Amniotic stem cell (primary cell): Measurements from ENCODE around the gene PRKD1.
"Not testable (repeated sequence)": the region's sequence is repeated elsewhere in the genome, so short reads cannot be mapped to it uniquely, and the experiment has no call there.

Experiments
- DNase-seq: peaks from one replicate; lab custom pipeline; 2025; lab: John Stamatoyannopoulos, UW

The PRKD1 gene

GRCh38 chr14:29900609-29901350 is 26.9 kb downstream of the PRKD1 start:
- no peak for DNase-seq

DNA sequence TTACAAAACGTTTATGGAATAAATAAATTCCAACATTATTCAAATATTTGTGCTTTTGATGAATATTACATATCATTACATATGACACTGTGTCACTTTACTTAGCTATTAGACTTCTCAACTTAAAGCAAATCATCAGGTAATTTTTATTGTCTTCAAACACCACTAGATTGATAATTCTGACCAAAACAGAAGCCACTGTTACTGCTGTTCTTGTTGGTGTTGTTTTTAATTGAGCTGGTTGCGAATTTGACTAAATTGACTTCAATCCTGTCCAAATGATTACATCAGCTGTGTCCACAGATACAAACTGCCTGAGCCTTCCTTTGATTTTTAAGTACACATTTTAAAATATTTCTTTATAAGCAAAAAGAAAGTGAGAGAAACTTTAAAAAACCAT is 29.2 kb downstream of the PRKD1 start:
- DNase-seq: no peak

DNA sequence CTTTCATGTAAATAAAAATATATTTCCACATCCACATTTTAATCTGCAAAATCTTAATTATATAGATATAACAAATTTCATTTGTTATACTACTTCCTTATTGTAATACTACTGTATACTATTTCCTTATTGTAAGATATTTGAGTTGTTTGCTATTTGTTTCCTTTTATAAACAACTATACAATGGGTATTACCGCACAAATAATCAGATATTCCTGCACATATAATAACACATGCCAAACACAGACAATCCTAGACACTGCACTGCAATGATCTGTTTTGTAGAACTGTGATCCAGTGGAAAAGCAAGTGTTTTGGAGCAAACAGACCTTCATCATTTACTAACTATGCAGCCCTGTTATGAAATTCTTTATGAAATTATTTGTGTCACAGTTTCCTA is 30.5 kb downstream of the PRKD1 start:
- DNase-seq: no peak

DNA sequence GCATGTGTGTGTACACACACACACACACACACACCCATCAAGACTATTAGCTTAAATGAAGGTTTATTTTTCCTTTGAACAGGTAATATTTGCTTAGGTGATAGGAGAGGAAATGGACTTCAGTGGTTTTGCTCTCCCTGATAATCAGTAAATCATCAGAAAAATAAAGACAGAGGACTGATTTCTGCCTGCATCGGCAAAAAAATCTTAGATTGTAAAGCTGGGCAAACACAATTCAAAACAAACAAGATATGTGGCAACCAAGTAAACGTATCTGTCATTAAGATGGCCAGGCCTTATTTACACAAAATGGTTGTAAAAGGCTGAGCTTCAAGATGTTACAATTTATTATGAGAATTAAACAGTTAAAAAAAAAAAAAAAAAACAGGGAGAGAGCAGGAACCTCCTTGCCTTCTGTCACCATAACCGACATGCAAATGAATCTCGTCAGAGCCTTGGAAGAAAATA is 31.3 kb downstream of the PRKD1 start:
- no peak for DNase-seq

DNA sequence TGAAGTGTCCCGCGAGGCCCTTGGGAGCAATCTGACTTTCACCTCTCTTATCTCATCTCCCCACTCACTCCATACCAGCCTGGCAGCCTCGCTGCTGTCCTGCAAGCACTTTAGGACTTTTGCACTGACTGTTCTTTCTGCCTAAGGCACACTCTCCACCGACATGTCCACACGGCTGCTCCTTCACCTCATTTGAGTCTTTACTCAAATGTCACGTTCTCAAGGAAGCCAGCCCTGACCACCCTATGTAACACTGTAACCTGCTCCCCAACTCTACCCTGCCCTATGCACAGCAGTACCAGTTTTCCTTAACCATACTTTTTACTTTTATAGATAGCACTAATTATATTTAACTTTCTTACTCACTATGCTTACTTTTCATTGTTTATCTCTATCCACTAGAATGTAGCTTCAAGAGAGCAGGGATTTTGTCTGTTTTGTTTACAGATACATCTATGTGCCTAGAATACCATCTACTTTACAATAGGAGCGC is 32.0 kb downstream of the PRKD1 start:
- no peak for DNase-seq

GRCh38 chr14:29893989-29894388 is 33.7 kb downstream of the PRKD1 start:
- no peak for DNase-seq

GRCh38 chr14:29892327-29892726 is 35.3 kb downstream of the PRKD1 start:
- DNase-seq: no peak

DNA sequence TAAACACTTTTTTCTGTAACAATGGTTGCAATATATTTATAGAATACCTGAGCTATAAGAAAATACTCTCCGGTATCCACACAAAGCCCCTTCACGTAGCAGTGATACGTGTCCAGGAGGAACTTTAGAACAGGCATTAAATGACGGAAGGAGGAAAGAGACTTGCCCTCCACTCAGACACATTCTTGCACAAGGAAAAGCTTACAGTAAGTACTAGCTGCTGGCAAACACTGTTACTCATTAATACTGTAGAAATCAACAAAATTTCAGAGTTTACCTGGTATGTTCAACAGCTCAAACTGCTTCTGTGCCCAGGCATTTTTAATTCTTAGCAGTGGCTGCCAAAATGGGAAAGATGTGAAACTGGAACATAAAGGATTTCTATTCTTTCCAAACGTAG is 41.7 kb downstream of the PRKD1 start:
- DNase-seq: no peak

GRCh38 chr14:29868000-29868399 is 59.6 kb downstream of the PRKD1 start:
- DNase-seq: no peak

DNA sequence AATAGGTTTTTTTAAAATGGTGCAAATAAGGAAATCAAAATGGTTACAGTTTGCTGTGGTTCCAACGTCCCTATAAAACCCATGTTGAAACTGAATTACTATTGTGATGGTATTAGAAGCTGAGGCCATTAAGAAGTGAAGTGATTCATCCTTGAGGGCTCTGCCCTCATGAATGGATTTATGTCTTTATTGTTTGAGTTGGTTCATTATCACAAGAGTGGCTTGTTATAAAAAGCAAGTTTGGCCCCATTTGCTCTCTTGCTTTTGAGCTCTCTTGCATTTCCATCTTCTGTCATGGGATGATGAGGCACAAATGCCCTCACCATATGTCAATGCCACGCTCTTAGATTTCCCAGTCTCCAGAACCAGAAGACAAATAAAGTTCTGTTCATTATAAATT is 62.3 kb downstream of the PRKD1 start:
- DNase-seq: no peak

DNA sequence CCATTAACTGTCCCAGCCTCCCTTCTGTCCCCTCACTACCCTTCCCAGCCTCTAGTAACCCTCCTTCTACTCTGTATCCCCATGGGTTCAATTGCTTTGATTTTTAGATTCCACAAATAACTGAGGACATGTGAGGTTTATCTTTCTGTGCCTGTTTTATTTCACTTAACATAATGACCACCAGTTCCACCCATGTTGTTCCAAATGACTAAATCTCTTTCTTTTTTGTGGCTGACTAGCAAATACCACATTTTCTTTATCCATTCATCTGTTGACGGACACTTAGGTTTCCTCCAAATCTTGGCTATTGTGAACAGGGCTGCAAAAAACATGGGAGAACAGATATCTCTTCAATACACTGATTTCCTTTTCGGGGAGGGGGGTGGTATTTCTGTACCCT is 65.7 kb downstream of the PRKD1 start:
- DNase-seq: no peak

- DNase-seq: no peak
Observed at GRCh38 chr14:29858299-29858698, 69.3 kb downstream of the PRKD1 start.

- DNase-seq: no peak
Observed at GRCh38 chr14:29857551-29857950, 70.1 kb downstream of the PRKD1 start.

GRCh38 chr14:29856516-29856915 is 71.1 kb downstream of the PRKD1 start:
- no peak for DNase-seq

GRCh38 chr14:29853691-29854090 is 74.0 kb downstream of the PRKD1 start:
- DNase-seq: not testable (repeated sequence)

DNA sequence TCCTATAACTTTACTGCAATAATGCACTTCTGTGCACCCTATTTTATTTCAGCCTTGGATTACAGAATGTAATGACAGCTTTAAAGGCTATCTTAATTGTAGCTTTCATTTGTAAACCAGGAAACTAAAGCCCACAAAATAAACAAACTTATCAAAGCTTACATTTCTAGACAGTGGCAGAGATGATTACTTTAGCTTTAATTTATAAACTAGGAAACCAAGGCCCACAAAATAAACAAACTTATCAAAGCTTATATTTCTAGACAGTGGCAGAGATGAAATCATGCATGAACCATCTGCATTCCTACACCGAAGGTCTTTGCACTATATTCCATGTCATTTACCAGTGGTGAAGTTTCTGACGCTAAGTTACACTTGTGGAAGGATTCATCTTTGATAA is 74.4 kb downstream of the PRKD1 start:
- no peak for DNase-seq

DNA sequence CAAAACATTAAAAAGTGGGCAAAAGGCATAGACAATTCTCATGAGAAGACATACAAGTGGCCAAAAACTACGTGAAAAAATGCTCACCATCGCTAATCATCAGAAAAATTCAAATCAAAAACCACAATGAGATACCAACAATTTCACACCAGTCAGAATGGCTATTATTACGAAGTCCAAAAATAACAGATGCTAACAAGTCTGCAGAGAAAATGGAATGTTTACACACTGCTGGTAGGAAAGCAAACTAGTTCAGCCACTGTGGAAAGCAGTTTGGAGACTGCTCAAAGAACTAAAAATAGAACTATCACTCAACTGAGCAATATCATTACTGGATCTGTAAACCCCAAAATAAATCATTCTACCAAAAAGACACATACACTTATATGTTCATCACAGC is 76.2 kb downstream of the PRKD1 start:
- no peak for DNase-seq

- DNase-seq: no peak
Observed at GRCh38 chr14:29847056-29847380, 80.6 kb downstream of the PRKD1 start.

GRCh38 chr14:29846339-29847055 is 81.2 kb downstream of the PRKD1 start:
- DNase-seq: no peak

DNA sequence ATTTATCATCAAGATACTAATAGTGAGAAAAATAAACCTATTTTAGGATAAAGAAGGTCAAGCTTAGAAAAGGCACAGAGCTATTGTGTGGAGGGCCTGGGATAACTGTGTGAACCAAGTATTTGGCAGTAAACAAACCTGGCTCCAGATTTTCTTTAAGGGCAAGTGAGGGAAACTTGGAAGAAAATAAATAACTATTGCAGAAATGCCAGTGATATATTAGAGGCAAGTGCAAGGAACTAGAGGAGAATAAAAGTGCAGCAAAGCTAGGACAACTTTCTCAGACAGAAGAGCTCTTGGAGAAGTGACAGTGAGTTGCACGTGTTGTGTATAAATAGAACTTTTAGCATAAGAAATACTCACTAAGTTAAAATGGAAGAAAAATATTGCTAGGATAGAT is 83.7 kb downstream of the PRKD1 start:
- DNase-seq: no peak

DNA sequence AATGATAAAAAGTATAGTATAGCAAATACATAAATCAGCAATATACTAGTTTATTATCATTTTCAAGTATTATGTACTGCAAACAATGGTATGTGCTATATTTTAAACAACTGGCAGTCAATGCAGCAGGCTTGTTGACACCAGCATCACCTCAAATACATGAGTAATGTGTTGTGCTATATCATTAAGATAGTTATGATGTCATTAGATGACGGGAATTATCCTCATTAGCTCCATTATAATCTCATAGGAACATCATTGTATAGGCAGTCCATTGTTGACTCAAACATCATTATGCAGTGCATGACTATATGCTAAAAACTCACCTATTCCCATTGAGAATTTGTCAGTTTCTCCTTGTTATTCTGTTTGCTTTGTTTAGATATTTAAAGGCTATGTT is 85.4 kb downstream of the PRKD1 start:
- DNase-seq: no peak

- DNase-seq: not testable (repeated sequence)
Observed at GRCh38 chr14:29840369-29840892, 87.2 kb downstream of the PRKD1 start.

DNA sequence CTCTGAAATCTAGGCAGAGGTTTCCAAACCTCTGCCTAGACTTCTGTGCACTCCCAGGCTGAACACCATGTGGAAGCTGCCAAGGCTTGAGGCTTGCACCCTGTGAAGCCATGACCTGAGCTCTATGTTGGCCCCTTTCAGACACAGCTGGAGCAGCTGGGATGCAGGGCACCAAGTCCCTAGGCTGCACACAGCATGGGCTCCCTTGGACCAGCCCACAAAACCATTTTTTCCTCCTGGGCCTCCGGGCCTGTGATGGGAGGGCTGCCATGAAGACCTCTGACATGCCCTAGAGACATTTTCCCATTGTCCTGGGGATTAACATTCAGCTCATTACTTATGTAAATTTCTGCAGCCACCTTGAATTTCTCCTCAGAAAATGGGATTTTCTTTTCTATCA is 88.0 kb downstream of the PRKD1 start:
- not testable (repeated sequence) for DNase-seq
